Hepatocyte (in vitro differentiated cells): Measurements from ENCODE around the gene CUX1. TPM values are rescaled to one million over a fixed set of nuclear protein-coding genes. Genes with fewer than 3 reads are reported as not detected.

Source experiments
- DNase-seq: peaks from one replicate; pipeline ENCODE4 v3.0.0-alpha.2; 2016; ENCODE audit warnings: low spot score
- H2AFZ ChIP-seq: fragments of 200-600 bp; sonication (generic); 2 replicates; pipeline ENCODE4 v1.6.0; 2016; ENCODE audit warnings: antibody characterized with exemption, mild to moderate bottlenecking
- H3K27ac ChIP-seq: fragments of 200-600 bp; sonication (generic); 2 replicates; pipeline ENCODE4 v1.5.1; 2016; ENCODE audit warnings: mild to moderate bottlenecking
- H3K27me3 ChIP-seq: fragments of 200-600 bp; sonication (generic); 2 replicates; pipeline ENCODE4 v1.6.1; 2016
- H3K36me3 ChIP-seq: fragments of 200-600 bp; sonication (generic); replicated peaks from 2 replicates; pipeline ENCODE4 v1.5.1; 2016; ENCODE audit warnings: low read depth; ENCODE audit not compliant: insufficient read depth
- H3K4me1 ChIP-seq: fragments of 200-600 bp; sonication (generic); 2 replicates; pipeline ENCODE4 v1.5.1; 2016; ENCODE audit warnings: mild to moderate bottlenecking, moderate library complexity; ENCODE audit not compliant: insufficient read depth
- H3K4me2 ChIP-seq: fragments of 200-600 bp; sonication (generic); 2 replicates; pipeline ENCODE4 v1.6.0; 2016
- H3K4me3 ChIP-seq: fragments of 200-600 bp; sonication (generic); 2 replicates; pipeline ENCODE4 v1.5.1; 2016; ENCODE audit warnings: mild to moderate bottlenecking
- H3K79me2 ChIP-seq: fragments of 200-600 bp; sonication (generic); 2 replicates; pipeline ENCODE4 v1.6.0; 2017; ENCODE audit warnings: mild to moderate bottlenecking
- H3K9me2 ChIP-seq: fragments of 200-600 bp; sonication (generic); replicated peaks from 2 replicates; pipeline ENCODE4 v1.6.0; 2017; ENCODE audit warnings: mild to moderate bottlenecking; ENCODE audit not compliant: insufficient read depth
- H3K9me3 ChIP-seq: fragments of 200-600 bp; sonication (generic); 2 replicates; pipeline ENCODE4 v1.5.1; 2016; ENCODE audit warnings: low read depth, mild to moderate bottlenecking
- H4K20me1 ChIP-seq: fragments of 200-600 bp; sonication (generic); 2 replicates; pipeline ENCODE4 v1.6.0; 2016; ENCODE audit warnings: mild to moderate bottlenecking; ENCODE audit not compliant: insufficient read depth, poor library complexity, severe bottlenecking
- CTCF ChIP-seq: fragments of 200-600 bp; sonication (generic); IDR thresholded peaks from 2 replicates; pipeline ENCODE4 v1.5.1; 2016; ENCODE audit warnings: antibody characterized with exemption, mild to moderate bottlenecking; ENCODE audit not compliant: poor library complexity
- EZH2 ChIP-seq: fragments of 200-600 bp; sonication (generic); IDR thresholded peaks from 2 replicates; pipeline ENCODE4 v1.6.1; 2016; ENCODE audit warnings: antibody characterized with exemption, mild to moderate bottlenecking, borderline replicate concordance
- EZH2phosphoT487 ChIP-seq: fragments of 200-600 bp; sonication (generic); IDR thresholded peaks from one replicate; pipeline ENCODE4 v1.6.1; 2018; ENCODE audit warnings: antibody characterized with exemption, mild to moderate bottlenecking, low read depth, moderate library complexity; ENCODE audit not compliant: unreplicated experiment, severe bottlenecking
- WGBS: methylation state at CpG from one replicate; pipeline ENCODE4 v1.1.6; 2016; ENCODE audit warnings: low lambda C conversion rate; ENCODE audit errors: missing lambda C conversion rate; 5-methylcytosine and 5-hydroxymethylcytosine counted together
- polyA plus RNA-seq: library from polyadenylated mRNA; unstranded; fragments of >200 nt; fragmentation: Nextera tagmentation; extraction: Ambion mirVana; gene quantifications from 2 replicates; pipeline ENCODE4 v1.2.1, GENCODE V29; 2016
- total RNA-seq: library from RNA; depleted of rRNA; stranded (reverse); fragments of >200 nt; gene quantifications from 2 replicates; pipeline ENCODE4 v1.2.3, GENCODE V29; 2014

CUX1 gene
- total and polyA plus RNA-seq, 2 experiments from 2014 or later = 60.1 to 76.8 TPM

- no peaks in the 10 kb centered on the region for H3K9me2 ChIP-seq
- no peaks in the 10 kb centered on the region for H3K27me3 ChIP-seq
- H3K4me3 ChIP-seq = no peak overlapping the region
- peak overlapping the region; percentile 90 for H3K27ac ChIP-seq
- no peaks in the 10 kb centered on the region for H3K36me3 ChIP-seq
- H4K20me1 ChIP-seq = no peaks in the 10 kb centered on the region
- peak; percentile 68 for DNase-seq
- no peak overlapping the region for H2AFZ ChIP-seq
- H3K4me1 ChIP-seq = peaks cover 37% of the 10 kb centered on the region
- TF ChIP-seq EZH2phosphoT487 (no peak), CTCF (no peak), EZH2 (no peak)
- 30% methylated on average over 12 of the region's 12 CpGs for WGBS
- peak overlapping the region; percentile 54 for H3K4me2 ChIP-seq
- no peaks in the 10 kb centered on the region for H3K9me3 ChIP-seq
- H3K79me2 ChIP-seq = peaks cover 85% of the 10 kb centered on the region
Measured at GRCh38 chr7:101912716-101913110, 95.3 kb downstream of the CUX1 start.

GRCh38 chr7:101913247-101913721 lies 95.9 kb downstream of the CUX1 start:
- peak overlapping the region; percentile 54 for H3K4me2 ChIP-seq
- H2AFZ ChIP-seq = no peak overlapping the region
- no peaks in the 10 kb centered on the region for H3K9me2 ChIP-seq
- H3K9me3 ChIP-seq = no peaks in the 10 kb centered on the region
- peaks cover 85% of the 10 kb centered on the region for H3K79me2 ChIP-seq
- H3K4me3 ChIP-seq = no peak overlapping the region
- TF ChIP-seq EZH2phosphoT487 = no peak
- TF ChIP-seq EZH2 = no peak
- no peak for TF ChIP-seq CTCF
- peaks cover 37% of the 10 kb centered on the region for H3K4me1 ChIP-seq
- 88% methylated on average over 20 of the region's 24 CpGs for WGBS
- DNase-seq = no peak
- H4K20me1 ChIP-seq = no peaks in the 10 kb centered on the region
- no peaks in the 10 kb centered on the region for H3K27me3 ChIP-seq
- peak overlapping the region; percentile 90 for H3K27ac ChIP-seq
- H3K36me3 ChIP-seq = no peaks in the 10 kb centered on the region

GRCh38 chr7:101913851-101914250 lies 96.4 kb downstream of the CUX1 start:
- DNase-seq = no peak
- peak overlapping the region; percentile 54 for H3K4me2 ChIP-seq
- no peaks in the 10 kb centered on the region for H3K9me3 ChIP-seq
- H3K27ac ChIP-seq = peak overlapping the region; percentile 90
- H3K9me2 ChIP-seq = no peaks in the 10 kb centered on the region
- no peaks in the 10 kb centered on the region for H3K36me3 ChIP-seq
- no peaks in the 10 kb centered on the region for H4K20me1 ChIP-seq
- no peak overlapping the region for H3K4me3 ChIP-seq
- H3K4me1 ChIP-seq = peaks cover 37% of the 10 kb centered on the region
- no peak overlapping the region for H2AFZ ChIP-seq
- H3K27me3 ChIP-seq = no peaks in the 10 kb centered on the region
- 60% methylated on average over 7 of the region's 7 CpGs for WGBS
- H3K79me2 ChIP-seq = peaks cover 85% of the 10 kb centered on the region
- TF ChIP-seq CTCF (no peak), EZH2phosphoT487 (no peak), EZH2 (no peak)
